GM18867 (cell line): ENCODE measurements around the gene PHF21B.

Experiments used
- ATAC-seq: cut with Tn5 transposase; IDR thresholded peaks from one replicate; pipeline ENCODE4 v1.9.1; 2021; ENCODE audit warnings: mild to moderate bottlenecking, moderate library complexity; ENCODE audit not compliant: unreplicated experiment

PHF21B gene

DNA sequence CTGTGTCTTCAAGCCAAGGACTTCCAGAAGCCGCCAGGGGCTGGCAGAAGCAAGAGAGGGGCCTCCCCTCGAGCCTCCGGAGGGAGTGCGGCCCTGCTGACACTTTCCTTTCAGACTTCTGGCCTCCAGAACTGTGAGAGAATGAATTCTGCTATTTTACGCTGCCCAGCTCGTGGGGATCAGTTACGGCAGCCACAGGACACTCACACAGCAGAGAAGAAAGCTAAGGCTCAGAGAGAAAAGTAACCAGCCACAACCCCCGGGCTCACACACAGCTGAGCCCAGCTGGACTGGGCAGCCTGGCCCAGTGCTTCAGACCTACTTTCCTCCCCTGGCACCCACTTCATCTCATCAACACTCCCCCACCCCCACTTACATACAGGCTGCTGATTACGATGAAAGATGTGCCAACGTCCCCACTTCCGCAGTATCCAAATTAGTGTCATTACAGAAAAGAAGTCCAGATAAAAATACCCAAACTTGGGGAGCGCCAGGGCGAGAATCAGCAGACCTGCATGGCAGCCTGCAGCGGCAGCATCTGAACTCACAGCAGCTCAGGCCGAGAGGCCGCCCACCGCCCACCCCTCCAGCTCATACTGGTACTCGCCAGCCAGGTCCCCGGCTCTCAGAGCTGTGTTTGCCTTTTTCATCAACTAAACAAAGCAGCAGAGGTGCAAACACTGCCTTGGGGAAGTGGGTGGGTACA lies 15.3 kb downstream of the PHF21B start:
- no peak for ATAC-seq

DNA sequence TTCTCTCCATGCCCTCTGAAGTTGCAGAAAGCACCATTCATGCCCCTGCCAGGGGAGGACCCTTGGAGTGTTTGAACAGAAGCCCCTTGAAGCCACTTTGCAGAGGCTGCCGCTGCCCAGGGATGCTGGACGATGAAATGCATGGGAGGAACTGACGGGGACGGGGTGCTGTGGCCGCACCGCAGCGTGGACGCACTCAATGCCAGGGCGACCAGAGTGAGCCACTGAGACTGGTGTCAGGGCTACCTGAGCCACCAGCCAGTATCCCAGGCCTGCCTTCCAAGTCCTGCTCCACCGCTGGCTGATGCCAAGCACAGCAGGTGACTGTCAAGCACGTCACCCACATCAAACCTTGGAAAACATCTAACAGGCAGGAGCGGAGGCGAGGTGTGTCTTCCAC lies 17.6 kb downstream of the PHF21B start:
- ATAC-seq: no peak

DNA sequence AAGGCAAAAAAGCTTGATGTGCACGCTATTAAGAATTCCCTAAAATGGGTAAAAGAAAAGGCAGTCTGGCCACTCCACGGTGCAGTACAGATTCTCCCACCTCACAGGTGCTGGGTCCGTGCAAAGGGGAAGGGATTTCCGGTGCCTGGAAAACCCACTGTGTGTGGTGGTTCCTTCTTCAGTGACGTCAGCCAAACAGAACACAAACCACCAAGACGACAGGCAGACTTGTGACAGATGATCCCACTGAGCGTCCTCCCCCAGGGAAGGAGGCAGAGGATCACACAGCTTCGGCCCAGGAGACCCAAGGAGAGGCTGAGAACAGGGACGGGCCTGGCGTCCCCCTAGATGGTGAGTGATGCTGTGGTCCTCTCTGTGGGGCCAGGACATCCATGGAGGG lies 18.6 kb downstream of the PHF21B start:
- no peak for ATAC-seq

DNA sequence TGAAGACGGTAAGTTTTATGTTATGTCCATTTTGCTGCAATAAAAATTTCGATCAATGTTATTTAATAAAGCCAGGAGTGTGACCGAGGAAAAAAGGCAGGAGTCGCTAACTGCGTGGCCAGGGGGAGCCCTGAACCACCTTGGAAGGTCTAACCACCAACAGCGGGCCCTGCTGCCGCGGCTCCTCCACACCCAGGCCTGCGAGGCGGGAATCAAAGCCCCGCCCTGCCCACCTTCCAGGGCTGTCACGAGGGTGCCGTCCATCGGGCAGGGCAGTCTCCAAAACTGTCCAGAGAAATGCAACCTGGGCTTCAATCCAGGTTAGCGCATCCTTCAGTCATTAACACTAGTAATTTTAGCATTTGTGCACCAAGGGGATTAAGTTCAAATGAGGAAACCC lies 19.0 kb downstream of the PHF21B start:
- ATAC-seq: no peak

DNA sequence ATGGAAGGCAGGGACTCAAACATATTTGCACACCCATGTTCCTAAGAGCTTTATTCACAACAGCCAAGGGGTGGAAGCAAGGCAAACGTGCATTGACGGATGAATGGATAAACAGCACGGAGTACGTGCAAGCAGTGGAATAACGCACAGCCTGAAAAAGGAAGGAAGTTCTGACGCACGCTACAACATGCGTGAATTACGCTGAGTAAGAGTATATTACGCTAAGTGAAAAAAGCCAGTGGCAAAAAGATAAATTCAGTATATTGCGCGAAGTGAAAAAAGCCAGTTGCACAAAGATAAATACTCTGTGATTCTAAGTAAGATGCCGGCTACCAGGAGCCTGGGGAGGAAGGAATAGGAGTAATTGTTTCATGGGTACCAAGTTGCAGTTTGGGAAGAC lies 19.5 kb downstream of the PHF21B start:
- ATAC-seq: no peak

DNA sequence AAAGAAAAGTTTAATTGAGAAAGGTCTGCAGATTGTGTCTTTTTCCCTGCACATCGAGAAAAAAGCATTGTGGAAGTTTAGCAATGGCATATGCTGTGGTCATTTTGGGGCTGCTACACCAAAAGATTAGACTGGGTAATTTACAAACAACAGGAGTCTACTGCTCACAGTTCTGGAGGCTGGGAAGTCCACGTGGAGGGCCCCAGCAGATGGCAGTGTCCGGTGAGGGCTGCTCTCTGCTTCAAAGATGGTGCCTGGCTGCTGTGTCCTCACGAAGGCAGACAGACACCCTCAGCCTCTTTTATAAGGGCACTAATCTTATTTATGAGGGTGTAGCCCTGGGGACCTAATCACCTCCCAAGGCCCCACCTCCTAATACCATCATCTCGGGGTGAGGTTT lies 21.1 kb downstream of the PHF21B start:
- no peak for ATAC-seq

DNA sequence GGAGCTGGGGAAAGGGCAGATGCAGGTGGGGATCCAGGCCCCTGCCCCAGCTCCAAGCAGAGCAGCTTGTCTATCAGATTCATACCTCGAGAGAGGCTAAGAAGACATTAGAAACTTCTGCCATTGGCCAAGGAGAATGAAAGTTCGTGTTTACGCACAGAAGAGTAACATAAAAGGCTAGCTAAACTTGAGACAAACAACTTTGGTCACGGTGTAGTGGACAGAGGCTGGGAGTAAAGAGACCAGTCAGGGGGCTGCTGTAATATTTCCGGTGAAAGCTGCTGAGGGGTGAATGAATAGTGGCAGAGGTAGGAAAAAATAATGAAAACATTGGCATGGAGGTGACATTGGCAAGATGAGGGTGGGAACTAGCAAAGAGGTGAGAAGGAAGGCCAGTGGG lies 22.9 kb downstream of the PHF21B start:
- ATAC-seq: no peak

DNA sequence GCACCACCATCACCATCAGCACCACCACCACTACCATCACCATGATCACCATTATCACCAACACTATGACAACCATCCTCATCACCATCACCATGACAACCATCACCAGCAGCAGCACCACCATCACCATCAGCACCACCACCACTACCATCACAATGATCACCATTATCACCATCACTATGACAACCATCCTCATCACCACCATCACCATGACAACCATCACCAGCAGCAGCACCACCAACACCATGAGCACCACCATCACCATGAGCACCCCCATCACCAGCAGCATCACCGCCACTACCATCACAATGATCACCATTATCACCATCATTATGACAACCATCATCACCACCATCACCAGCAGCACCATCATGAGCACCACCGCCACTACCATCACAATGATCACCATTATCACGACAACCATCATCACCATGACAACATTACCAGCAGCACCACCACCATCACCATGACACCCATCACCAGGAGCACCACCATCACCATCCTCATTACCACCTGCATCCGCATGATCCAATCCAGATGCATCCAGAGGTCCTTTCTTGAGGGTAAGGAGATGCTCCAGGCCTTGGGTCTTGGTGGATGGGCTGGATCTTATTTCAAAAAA lies 23.8 kb downstream of the PHF21B start:
- ATAC-seq: no peak

DNA sequence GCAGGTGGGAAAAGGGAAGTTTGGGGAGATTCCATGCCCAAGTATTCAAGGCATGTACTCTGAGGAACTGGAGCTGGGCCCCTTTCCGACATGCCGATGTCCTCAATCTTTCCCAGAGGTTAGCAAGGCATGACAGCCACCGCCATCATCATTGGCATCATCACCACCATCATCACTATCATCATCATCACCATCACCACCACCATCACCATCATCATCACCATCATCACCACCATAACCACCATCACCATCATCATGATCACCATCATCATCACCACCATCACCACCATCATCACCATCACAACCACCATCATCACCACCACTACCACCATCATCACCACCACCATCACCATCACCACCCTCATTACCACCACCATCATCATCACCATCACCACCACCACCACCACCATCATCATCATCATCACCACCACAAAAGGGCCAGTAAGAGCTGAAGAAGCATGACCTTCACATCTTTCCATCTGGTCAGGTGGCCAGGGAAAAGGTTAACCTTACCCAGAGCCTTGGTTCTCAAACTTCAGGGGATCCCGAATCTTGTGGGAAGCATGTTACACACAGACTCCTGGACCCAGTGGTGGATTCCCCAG lies 25.8 kb downstream of the PHF21B start:
- no peak for ATAC-seq

DNA sequence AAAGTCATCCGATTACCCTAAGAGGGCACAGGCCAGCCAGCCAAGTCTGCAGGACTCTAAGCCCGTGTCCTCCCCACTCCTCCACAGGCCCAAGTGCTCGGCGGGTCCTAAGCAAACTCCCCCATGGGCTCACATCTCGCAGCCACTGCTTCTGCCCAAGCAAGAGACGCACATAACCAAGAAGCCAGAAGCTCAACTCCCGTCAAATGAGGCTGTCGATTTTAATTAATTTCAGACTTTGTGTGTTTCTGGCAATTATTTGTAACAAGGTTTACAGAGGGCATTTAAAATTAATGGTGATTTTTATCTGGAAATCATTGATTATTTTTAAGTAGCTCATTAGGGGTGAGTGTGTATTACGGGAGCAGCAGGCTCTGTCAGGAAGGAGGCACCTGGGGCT lies 27.4 kb downstream of the PHF21B start:
- ATAC-seq: no peak

DNA sequence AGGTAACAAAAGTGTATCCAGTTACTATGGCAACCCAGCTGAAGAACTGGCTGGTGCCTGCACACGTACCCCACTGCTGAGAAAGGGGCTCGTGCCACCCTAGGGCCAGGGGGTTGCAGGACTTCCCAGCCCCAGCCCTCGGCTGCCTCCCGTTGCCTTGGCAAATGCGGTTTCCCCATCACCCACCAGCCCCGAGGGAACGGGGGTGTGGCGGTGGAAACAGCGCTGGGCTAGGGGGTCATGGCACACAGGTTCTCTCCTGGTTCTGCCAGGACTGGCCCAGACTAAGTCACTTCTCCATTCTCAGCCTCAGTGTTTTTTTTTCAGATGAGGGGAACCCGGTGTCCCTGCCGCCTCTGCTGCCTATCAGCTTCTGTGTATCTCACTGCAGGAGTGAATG lies 27.9 kb downstream of the PHF21B start:
- ATAC-seq: no peak

DNA sequence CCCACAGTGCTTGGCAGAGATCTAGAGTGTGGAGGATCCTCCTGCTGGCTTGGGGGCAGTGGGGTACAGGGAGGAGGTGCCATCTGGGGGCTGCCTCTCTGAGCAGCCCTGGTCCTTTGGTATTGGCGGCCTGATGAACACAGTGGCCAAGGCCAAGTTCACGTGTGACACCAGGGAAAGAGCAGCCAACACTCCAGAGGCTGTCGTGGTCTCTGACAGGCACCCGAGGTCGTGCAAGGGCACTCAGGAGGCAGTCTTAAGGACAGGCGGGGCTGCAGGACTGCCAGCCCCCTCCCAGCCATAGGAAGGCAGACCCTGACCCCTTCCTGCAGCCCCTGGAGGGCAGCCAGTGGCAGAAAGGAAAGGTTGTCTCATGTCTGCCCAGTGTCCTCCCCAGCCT lies 30.7 kb downstream of the PHF21B start:
- ATAC-seq: no peak

DNA sequence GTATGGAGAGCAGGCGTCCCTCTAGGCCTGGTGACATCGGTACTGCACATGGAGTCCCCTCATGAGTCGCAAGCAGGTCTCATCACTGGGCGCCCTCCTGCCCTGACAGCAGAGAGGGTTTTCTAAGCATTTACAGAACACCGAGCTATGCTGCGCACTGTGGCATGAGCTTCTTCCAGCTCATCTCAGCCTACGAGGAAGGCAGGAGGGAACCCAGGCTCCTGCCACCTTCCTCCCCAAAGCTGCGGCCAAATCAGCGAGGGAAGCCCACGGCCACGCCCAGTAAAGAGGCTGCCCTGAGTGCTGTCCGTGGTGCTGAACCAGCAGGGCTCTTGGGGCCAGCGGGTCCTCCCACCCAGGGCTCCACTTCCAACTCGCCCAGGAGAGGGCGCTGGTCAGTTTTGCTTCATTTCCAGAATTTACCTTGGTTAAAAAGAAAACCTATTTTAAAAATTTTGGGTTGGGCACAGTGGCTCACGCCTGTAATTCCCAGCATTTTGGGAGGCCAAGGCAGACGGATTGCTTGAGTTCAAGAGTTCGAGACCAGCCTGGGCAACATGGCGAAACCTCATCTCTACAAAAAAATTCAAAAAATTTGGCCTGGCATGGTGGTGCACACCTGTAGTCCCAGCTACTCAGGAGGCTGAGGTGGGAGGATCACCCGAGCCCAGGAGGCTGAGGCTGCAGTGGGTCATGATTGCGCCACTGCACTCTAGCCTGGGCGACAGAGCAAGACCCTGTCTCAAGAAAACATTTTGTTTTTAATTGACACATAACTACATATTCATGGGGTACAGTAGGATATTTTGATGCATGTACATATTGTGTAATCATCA lies 34.2 kb downstream of the PHF21B start:
- ATAC-seq: no peak

DNA sequence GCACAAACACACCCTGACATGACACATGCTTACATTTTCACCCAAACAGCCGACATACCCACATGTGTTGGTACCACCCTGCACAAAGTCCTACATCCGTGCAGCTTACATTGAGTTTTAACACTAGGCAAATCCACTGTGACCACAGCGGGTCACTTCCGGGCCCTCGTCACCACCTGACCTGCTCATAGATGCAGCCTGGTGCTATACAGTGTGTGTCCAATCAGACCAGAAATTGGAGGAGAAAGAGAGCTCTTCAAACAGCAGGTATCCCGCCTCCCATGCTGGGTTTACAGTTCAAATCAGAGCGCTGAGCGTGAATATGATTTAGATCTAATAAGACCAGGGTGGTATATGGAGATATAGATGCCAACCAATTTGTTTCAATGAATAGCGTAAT lies 35.4 kb downstream of the PHF21B start:
- ATAC-seq: no peak

DNA sequence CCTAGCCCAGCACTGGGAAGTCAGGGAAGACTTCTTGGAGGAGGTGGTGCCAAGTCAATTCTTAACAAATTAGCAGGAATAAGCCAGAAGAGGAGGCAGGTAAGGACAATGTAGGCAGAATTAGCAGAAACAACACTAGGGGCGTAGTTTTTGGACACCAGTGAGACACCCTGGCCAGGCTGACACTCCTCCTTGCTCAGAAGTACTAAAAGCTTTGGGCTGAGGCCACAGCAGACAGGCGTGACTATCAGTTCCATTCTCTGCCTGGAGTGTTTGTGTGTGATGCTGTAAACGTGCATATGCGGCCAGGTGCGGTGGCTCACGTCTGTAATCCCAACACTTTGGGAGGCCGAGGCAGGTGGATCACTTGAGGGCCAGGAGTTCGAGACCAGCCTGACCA lies 36.0 kb downstream of the PHF21B start:
- no peak for ATAC-seq

DNA sequence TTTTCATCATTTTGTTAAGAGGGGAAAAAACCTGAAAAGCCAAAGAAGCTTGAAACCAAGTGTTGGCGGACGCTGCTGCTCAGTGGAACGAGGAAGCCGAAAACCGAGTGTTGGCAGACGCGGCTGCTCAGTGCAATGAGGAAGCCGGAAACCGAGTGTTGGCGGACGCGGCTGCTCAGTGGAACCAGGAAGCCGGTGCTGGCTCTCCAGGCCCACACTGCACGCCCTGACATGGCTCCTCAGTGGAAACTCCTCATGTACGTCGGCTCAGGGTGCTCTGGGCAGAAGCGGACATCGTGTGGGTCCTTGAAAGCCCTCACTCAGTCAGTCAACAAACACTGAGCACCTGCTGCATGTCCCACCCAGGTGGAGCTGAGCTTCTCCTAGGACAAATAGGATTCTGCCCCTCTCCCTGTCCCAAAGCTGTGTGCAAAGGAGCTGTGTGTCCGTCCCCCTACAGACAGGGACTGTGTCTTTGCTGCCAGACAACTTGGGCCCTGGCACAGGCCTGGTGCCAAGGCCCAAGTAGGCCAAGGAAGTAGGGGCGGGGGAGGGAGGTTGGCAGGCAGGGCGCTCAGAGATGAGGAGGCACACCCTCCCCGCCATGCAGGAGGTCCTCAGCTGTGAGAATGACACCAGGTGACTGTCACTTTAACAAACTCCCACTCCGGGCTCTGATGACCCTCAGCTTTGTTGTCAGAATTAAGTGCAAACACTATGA lies 37.3 kb downstream of the PHF21B start:
- no peak for ATAC-seq

DNA sequence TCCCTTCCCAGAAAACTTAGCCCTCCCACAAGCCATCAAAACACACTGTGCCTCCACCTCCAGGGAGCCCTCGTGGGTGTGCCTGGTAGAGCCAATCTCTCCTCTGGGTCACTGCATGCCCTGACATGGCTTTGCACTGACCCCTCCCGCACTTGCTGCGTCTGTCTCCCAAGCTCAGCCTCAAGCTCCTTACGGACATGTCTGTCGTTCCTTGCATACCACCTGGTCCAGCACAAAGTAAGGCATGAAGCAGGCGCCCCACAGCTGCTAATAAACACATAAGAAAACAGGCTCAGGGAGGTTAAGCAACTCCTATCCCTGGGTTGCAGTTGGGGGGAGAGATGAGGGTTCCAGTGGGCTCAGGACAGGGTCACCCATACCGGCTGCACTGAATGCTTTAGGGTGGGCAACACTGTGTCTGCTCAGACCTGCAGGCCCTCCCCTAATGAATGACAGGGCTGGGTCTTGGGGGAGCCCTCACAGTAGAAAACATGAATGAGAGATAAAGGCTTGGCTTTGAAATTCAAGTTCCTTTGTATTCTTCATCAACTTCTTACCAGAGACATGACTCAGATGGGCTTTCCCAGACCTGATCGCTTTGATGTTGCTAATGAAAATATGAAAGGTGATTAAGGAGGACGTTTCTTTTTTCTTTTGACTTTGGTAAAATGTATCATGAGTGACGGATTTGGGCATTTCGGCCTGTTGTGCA lies 38.0 kb downstream of the PHF21B start:
- no peak for ATAC-seq

DNA sequence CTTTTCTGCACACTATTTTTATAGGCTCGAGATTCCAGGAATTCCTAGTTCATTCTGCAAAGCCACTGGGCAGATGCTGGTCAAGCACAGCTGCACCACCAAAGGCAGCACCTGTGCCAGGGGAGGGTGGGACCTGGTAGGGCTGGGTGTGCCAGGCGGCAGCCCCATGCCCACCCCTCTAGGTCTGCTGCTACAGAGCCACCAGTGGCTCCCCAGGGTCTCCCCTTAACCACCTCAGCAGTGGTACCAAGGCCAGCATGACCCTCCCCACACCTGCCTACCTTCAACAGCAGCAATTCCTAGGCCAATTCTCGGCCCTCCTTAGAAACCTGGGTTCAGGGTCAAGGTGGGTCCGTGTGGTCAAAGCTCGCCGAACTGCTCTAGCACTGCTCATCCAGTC lies 39.5 kb downstream of the PHF21B start:
- ATAC-seq: no peak

DNA sequence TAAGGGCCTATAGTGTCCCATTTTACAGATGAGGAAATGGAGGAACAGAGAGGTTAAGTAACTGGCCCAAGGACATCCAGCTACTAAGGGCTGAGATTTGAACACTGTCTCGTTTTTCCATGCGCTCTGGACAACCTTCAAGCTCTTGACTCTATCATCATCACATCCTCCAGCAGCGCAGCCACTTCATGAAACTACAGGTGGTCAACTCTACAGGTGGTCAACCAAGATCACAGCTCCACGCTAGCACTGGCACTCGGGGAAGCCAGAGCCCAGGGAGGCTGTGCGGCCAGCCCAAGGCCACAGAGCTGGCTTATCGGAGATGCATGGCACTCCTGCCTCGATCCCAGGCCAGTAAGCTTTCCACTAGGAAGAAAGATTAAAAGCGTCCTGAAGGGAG lies 40.0 kb downstream of the PHF21B start:
- ATAC-seq: no peak

DNA sequence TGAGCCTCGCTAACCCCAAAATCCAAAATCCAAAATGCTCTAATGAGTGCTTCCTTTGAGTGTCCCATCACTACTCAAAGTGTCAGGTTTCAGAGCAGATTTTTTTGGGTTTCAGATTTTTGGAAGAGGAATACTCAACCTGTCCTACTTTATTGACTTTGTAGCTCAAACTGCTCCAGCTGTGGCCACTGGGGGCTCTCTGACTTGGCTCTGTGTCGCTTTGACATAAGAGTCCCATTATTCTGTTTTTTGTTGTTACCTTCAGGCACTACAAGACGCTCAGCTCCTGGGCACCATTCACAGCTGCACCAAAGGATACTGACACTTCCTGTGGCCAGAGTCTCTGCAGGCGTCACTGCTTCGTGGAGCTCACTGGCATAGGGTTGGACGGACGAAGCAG lies 41.1 kb downstream of the PHF21B start:
- no peak for ATAC-seq
